K562 (cell line): ENCODE data around the gene MSRB2. TPM values are rescaled to one million over a fixed set of nuclear protein-coding genes. Genes with fewer than 3 reads are reported as not detected.

Source experiments
- BDP1 ChIP-seq: IDR thresholded peaks from 3 replicates; pipeline ENCODE4 v1.6.1; 2011; ENCODE audit not compliant: insufficient read length, insufficient read depth
- CBX1 ChIP-seq: sonication (generic); IDR thresholded peaks from 2 replicates; pipeline ENCODE4 v1.6.1; 2016; ENCODE audit warnings: antibody characterized with exemption, low read depth, mild to moderate bottlenecking
- CCNT2 ChIP-seq: IDR thresholded peaks from 2 replicates; pipeline ENCODE4 v1.6.1; 2011; ENCODE audit warnings: borderline replicate concordance, low read depth, mild to moderate bottlenecking, moderate library complexity, mixed read lengths, low read length; ENCODE audit not compliant: insufficient read length; ENCODE audit errors: extremely low read depth
- NFE2 ChIP-seq: IDR thresholded peaks from 2 replicates; pipeline ENCODE4 v1.6.1; 2014; ENCODE audit warnings: antibody characterized with exemption, low read depth
- NFIC ChIP-seq: fragments of 450-650 bp; IDR thresholded peaks from 2 replicates; pipeline ENCODE4 v1.6.1; 2017; ENCODE audit warnings: mild to moderate bottlenecking, inconsistent platforms
- NR2C2 ChIP-seq, 2 experiments: fragments of 200-800 bp in 1 of 2; sonication (Bioruptor generic) in 1 of 2; sonication (generic) in 1 of 2; formaldehyde crosslinking in 1 of 2; IDR thresholded peaks; 2 replicates each; pipeline versions ENCODE4 v1.6.1 to v1.8.0; 2016 to 2022; ENCODE audit warnings: mild to moderate bottlenecking in 1 of 2, missing compliant biosample characterization in 1 of 2, missing genetic modification characterization in 1 of 2, missing genetic modification reagents in 1 of 2
- RBFOX2 ChIP-seq: fragments of 200-400 bp; formaldehyde crosslinking; IDR thresholded peaks from 2 replicates; pipeline ENCODE4 v1.6.1; 2017; ENCODE audit warnings: low read depth, mild to moderate bottlenecking, low read length, moderate library complexity
- SMAD1 ChIP-seq: fragments of 150-350 bp; IDR thresholded peaks from 2 replicates; pipeline ENCODE4 v1.6.1; 2014; ENCODE audit warnings: low read length, low read depth; ENCODE audit not compliant: partially characterized antibody
- ZC3H8 ChIP-seq: fragments of 450-650 bp; IDR thresholded peaks from 2 replicates; pipeline ENCODE4 v1.6.1; 2017
- ZNF41 ChIP-seq: fragments of 250-450 bp; sonication (Bioruptor Pico); conservative IDR thresholded peaks from 2 replicates; pipeline ENCODE4 v1.4.0; 2020; ENCODE audit warnings: mild to moderate bottlenecking
- ZNF561 ChIP-seq: fragments of 450-650 bp; formaldehyde crosslinking; conservative IDR thresholded peaks from 2 replicates; pipeline ENCODE4 v1.4.0; 2020; ENCODE audit warnings: mild to moderate bottlenecking, moderate library complexity
- ZNF830 ChIP-seq: fragments of 250-450 bp; sonication (Bioruptor Pico); IDR thresholded peaks from 2 replicates; pipeline ENCODE4 v1.5.0; 2021; ENCODE audit warnings: mild to moderate bottlenecking
- polyA plus RNA-seq, 8 experiments: library from polyadenylated mRNA; depleted of rRNA in 4 of 8; stranded (reverse) in 5 of 8; unstranded in 3 of 8; fragments of >200 nt; fragmentation: Nextera tagmentation in 2 of 8; fragmentation: Illumina TruSeq in 1 of 8; extraction: Ambion mirVana in 2 of 8; extraction: Trizol in 1 of 8; gene quantifications; 2 replicates each; pipeline versions ENCODE4 v1.2.1 to v1.2.3, GENCODE V29; 2011 to 2014; ENCODE audit warnings: inconsistent platforms in 1 of 8, missing spikeins in 1 of 8
- total RNA-seq, 7 experiments: library from RNA; depleted of rRNA in 6 of 7; stranded (reverse); fragments of >200 nt in 6 of 7; fragmentation: Illumina TruSeq in 2 of 7; extraction: Trizol in 2 of 7; gene quantifications; 2 replicates each; pipeline versions ENCODE4 v1.2.1 to v1.2.3, GENCODE V29; 2011 to 2021; ENCODE audit warnings: low replicate concordance in 1 of 7
- TF ChIP-seq, protein P1 (sequence below): fragments of 450-650 bp; formaldehyde crosslinking; conservative IDR thresholded peaks from 2 replicates; pipeline ENCODE4 v1.4.0; 2022; ENCODE audit warnings: mild to moderate bottlenecking, missing genetic modification characterization
- TF ChIP-seq, protein P2 (sequence below): fragments of 200-800 bp; sonication (Bioruptor generic); IDR thresholded peaks from 2 replicates; pipeline ENCODE4 v1.6.1; 2017; ENCODE audit warnings: missing genetic modification characterization, missing compliant biosample characterization
- TF ChIP-seq, protein P3 (sequence below): fragments of 250-450 bp; sonication (Bioruptor Pico); IDR thresholded peaks from 2 replicates; pipeline ENCODE4 v1.8.0; 2021; ENCODE audit warnings: borderline replicate concordance, mild to moderate bottlenecking, moderate library complexity; ENCODE audit not compliant: poor library complexity, severe bottlenecking
- TF ChIP-seq, protein P4 (sequence below): fragments of 250-450 bp; sonication (Bioruptor Pico); IDR thresholded peaks from 2 replicates; pipeline ENCODE4 v1.6.1; 2021; ENCODE audit warnings: mild to moderate bottlenecking

MSRB2 gene
- total and polyA plus RNA-seq, 9 of the 15 experiments (the other 6 are each of a cell fraction or from before 2014, with no cell fraction given): 1.5 to 22.3 (median 5.9) TPM

DNA sequence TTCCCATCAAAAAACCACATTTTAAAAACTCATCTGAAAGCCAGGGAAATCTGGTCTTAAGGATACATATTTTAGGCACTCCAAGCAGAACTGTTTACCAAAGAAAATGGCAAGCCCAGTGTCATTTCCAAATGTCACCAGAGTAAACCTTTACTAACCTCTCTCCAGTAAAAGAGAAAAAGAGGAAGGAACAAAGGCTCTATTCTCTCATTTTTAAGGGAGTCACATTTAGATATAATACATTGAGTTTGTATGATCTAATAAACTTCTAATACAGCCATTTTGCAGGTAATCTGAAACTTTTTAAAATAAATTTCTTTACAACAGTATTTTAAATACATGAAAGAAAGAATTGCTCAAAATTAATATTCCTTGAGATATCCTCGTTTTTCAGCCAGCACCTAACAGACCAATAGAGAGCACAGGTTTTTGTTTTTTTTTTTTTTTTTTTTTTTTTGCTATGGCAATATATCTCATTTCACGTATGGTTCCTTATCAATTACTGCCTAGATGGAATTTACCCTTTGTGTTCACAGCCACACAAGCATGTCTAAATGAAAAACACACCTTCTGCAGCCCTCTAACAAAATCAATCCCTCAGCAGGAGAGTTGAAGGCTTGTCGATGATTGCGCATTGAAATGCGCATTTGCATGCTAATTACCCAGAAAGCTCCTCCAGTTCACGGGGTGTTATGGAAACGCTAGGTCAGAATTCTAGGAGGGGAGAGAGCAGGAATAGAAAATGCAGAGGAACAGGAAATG lies 39.8 kb upstream of the MSRB2 start (continued):
- TF ChIP-seq, protein P1, sequence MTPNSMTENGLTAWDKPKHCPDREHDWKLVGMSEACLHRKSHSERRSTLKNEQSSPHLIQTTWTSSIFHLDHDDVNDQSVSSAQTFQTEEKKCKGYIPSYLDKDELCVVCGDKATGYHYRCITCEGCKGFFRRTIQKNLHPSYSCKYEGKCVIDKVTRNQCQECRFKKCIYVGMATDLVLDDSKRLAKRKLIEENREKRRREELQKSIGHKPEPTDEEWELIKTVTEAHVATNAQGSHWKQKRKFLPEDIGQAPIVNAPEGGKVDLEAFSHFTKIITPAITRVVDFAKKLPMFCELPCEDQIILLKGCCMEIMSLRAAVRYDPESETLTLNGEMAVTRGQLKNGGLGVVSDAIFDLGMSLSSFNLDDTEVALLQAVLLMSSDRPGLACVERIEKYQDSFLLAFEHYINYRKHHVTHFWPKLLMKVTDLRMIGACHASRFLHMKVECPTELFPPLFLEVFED: peak; percentile 99
- TF ChIP-seq NFIC: peak; percentile 42
- TF ChIP-seq SMAD1: peak; percentile 92
- TF ChIP-seq RBFOX2: peak; percentile 85
- peak; percentile 88; the same call in 1 of the 2 replicates for TF ChIP-seq CBX1
- TF ChIP-seq, protein P2, sequence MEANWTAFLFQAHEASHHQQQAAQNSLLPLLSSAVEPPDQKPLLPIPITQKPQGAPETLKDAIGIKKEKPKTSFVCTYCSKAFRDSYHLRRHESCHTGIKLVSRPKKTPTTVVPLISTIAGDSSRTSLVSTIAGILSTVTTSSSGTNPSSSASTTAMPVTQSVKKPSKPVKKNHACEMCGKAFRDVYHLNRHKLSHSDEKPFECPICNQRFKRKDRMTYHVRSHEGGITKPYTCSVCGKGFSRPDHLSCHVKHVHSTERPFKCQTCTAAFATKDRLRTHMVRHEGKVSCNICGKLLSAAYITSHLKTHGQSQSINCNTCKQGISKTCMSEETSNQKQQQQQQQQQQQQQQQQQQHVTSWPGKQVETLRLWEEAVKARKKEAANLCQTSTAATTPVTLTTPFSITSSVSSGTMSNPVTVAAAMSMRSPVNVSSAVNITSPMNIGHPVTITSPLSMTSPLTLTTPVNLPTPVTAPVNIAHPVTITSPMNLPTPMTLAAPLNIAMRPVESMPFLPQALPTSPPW (CRISPR knock-in tag): no peak
- peak; percentile 20; the same call in 1 of the 2 replicates for TF ChIP-seq ZNF561 (CRISPR knock-in tag)
- TF ChIP-seq ZNF41: peak; percentile 65; the same call in 1 of the 2 replicates
- TF ChIP-seq NR2C2 (CRISPR knock-in tag; IDR thresholded peaks at IDR 0.05): no peak
- TF ChIP-seq NR2C2 (tag; IDR thresholded peaks at IDR 0.05): peak; percentile 59
- peak; percentile 17 for TF ChIP-seq CCNT2
- TF ChIP-seq ZC3H8: peak; percentile 96
- TF ChIP-seq ZNF830 (CRISPR knock-in tag): no peak
- TF ChIP-seq, protein P3, sequence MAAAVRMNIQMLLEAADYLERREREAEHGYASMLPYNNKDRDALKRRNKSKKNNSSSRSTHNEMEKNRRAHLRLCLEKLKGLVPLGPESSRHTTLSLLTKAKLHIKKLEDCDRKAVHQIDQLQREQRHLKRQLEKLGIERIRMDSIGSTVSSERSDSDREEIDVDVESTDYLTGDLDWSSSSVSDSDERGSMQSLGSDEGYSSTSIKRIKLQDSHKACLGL (CRISPR knock-in tag): no peak
- TF ChIP-seq, protein P4, sequence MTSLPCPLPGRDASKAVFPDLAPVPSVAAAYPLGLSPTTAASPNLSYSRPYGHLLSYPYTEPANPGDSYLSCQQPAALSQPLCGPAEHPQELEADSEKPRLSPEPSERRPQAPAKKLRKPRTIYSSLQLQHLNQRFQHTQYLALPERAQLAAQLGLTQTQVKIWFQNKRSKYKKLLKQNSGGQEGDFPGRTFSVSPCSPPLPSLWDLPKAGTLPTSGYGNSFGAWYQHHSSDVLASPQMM (CRISPR knock-in tag): peak; percentile 93
- TF ChIP-seq NFE2: no peak
- no peak for TF ChIP-seq BDP1
